ENCODE results near the gene GLI3.

The GLI3 gene

GRCh38 chr7:42071372-42072261 is 165.4 kb downstream of the GLI3 start:
- DNase-seq, result no peak

DNA sequence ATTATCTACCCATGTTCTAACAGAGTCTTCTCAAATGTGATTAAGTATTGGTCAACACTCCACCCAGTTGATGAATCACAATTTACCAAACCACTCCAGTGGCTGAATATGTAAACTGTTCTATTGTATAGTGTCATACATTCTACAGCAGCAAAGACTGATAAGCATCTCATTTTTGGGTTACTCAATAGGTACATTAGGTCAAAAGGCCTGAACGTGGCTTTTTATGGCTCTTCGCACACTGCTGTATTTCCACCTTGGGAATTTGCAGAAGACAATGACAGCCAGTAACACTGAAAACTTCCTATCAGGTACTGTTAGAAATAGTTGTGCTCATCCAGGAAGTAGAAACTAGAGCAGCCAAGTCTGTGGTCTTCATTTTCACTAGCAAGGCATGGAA is 166.9 kb downstream of the GLI3 start:
- no peak for DNase-seq

- DNase-seq, result no peak
Observed at GRCh38 chr7:42069590-42069989, 167.4 kb downstream of the GLI3 start.

DNA sequence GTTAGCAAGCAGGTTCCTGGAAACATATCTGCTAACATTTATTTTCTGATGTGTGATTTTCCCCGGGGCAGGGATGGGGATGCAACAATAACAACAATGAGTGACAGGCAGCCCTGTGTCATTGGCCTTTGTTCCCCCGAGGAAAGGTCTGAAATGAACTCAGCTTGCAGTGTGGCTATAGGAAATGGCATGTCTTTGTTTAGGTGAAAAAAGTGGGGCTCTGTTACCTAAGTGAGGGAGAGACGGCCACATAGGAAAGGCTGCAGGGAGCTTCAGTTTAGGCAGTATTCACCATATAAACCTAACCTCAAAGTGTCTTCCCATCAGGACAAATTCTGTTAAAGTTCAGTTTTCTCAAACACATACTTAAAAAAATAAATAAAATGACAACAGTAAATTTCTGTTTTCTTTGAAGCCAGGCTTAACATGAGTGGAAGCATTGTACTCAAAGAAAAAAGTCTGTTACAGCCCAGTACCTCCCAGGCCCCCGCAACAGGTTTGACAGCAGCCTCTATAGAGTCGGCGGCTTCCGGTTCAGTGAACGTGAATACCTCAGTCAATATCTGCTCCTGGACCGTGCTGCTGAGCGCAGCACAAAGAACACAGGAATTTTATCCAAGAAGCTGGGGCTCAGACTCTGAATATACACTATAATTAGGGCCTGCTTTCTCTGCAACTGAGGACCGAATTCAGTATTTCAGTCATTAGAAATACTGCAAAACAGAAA is 168.3 kb downstream of the GLI3 start:
- DNase-seq, result no peak

- no peak for DNase-seq
Observed at GRCh38 chr7:42065942-42066341, 171.1 kb downstream of the GLI3 start.

DNA sequence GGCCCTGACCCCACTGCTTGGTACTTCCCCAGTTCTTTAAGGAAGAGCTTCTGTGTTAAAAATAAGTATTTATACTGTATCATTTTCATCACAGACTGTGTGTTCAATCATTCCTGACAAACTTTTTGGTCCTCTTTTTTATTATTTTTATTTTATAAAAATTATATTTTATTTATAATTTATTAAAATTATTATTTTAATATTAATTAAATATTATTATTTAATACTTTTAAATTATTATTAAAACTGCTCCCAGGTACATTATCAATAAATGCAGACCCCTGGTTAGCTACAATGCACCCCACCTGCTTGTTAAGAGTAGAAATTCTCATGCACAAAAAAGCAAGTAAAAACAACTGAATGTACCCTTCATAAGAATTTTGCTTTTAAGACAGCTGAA is 172.0 kb downstream of the GLI3 start:
- DNase-seq, result no peak

DNA sequence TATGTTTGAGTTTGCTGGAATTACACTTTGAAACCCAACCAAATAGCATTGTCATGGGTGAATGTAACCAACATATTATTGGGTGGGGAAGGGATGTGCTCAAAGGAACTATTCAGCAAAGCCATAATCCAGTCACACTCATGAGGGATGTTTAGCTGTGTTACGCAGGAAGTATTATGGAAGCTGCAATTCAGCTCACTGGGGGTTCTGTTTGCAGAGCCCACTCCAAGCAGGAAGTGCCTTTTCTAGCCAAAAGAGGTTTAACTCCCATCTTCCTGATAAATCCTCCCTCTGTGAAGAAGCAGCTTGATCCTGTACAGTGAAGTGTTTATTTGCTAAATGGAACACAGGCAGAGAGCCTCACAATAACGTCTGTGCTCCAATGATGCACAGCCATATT is 172.5 kb downstream of the GLI3 start:
- no peak for DNase-seq

DNA sequence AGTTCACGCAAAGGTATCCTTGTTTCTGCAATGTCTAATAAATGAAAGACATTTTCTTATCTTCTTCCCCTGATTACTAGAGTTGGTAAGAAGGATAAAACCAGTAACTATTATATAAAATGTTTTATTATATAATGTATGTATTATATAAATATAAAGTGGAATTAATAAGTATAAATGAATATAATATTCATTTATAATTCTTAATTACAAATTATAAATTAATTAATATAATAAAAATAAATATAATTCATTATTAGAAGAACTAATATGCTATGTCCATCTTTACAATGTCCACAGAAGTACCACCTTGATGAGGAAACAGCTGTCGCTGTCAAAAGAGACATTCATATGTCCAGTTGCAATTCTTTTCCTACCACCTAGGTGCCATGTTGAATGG is 177.7 kb downstream of the GLI3 start:
- no peak for DNase-seq

- no peak for DNase-seq
Observed at GRCh38 chr7:42057331-42057730, 179.7 kb downstream of the GLI3 start.

- DNase-seq, result no peak
Observed at GRCh38 chr7:42055171-42055570, 181.8 kb downstream of the GLI3 start.

DNA sequence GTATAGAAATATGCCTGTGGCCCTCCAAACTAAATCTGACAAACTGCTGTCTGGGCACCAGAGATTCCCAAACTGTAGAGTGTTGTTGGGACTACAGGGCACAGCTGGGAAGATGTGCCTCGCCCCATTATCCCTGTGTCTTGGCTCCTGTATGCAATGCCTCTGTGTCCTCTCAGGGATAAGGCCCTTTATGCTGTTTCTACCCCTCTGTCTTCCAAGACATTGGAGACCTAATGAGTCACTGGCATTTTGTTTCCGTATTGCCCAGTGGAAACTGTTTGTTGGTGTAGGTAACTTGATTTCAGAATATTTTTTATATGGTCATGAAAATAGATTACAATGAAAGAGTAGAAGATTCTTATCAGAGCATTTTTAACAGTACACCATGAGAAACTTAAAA is 183.2 kb downstream of the GLI3 start:
- DNase-seq, result no peak

DNA sequence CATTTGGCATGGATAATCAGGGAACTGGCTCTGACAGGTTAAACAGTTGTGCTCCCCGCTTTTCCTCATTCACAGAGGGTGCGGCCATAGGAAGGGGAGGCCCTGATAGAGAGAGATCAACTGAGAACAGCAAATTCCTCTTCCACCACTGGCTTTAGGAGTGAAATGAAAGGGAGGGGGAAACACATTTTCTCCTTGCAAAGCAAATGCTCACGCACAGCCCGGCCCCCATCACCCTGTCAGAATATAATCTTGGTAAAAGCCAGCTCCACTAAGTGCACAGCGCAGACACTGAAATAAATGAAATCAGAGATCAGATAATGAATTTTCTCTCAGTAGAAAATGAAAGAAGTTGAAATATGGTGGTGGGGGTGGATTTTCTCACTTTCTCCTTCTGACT is 187.2 kb downstream of the GLI3 start:
- DNase-seq, result no peak

DNA sequence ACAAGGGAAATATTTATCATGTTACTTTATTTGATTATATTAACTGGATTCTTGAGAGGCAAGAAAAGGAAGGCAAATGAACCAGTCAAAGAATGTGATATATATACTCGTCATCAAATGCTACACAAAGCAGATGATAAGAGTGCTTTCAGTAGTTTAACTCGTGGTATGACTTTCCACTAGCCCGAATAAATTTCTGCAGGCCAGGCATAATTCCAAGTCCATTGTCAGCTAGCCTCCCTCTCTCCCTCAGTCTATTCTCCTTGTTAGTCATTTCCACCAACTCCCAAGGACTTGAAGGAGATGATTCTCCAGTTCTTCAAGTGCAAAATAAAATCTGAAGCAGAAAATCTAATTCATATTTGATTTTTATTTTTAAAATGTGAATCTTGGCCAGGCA is 190.5 kb downstream of the GLI3 start:
- no peak for DNase-seq

GRCh38 chr7:42045961-42046360 is 191.0 kb downstream of the GLI3 start:
- DNase-seq, result no peak

DNA sequence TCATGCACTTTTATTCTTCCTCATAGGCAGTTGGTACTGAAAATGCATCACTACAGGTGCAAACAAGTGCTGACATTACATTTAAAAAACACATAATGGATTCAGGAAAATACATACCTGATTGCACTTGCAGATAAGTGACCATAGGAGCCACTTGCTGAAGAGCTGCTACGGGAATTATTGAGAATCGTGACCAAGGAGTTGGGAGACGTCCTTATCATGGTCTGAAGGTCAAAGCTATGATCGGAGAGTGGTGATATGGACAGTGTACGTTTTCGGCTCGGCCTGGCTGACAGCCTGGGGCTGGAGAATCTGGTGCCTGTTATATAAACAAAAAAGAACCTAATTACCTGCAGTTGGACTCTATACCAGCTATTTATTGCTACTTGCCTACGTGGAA is 197.1 kb downstream of the GLI3 start:
- no peak for DNase-seq

- no peak for DNase-seq
Observed at GRCh38 chr7:42035210-42035609, 201.8 kb downstream of the GLI3 start.

GRCh38 chr7:42033480-42033879 is 203.5 kb downstream of the GLI3 start:
- no peak for DNase-seq

GRCh38 chr7:42029405-42029804 is 207.6 kb downstream of the GLI3 start:
- DNase-seq, result no peak

DNA sequence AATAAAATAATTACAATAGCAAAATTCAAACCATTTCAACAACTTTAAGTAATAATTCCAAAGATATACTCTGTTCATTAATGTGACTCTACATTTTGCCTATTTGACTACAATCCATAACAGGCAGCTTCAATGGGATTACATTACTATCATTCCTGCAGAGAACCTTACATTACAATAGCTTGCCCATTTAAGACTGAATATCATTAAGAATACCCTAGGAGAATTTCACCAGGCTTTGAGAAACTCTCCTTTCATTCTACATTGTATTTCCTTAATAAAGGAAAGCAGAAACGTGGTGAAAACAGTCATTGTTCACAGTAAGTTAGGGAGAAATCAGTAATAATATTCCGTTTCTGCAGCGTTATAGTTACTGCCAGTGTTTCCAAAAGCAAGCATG is 209.5 kb downstream of the GLI3 start:
- no peak for DNase-seq

GRCh38 chr7:42026622-42027197 is 210.3 kb downstream of the GLI3 start:
- no peak for DNase-seq

- no peak for DNase-seq
Observed at GRCh38 chr7:42025635-42026375, 211.2 kb downstream of the GLI3 start.

GRCh38 chr7:42024537-42024936 is 212.5 kb downstream of the GLI3 start:
- DNase-seq, result no peak

- DNase-seq, result no peak
Observed at GRCh38 chr7:42023262-42023661, 213.7 kb downstream of the GLI3 start.
